HG03460 (cell line): Measurements from ENCODE around the gene OR2F2.

Experiments used
- ATAC-seq: cut with Tn5 transposase; IDR thresholded peaks from one replicate; pipeline ENCODE4 v1.9.1; 2021; ENCODE audit not compliant: unreplicated experiment

The OR2F2 gene

GRCh38 chr7:143934526-143935325, at the start of gene OR2F2:
TSS of gene OR2F2 (plus strand) at chr7:143935233. CDS start at chr7:143935233, 0 bp downstream.
- no peak for ATAC-seq

GRCh38 chr7:143885951-143886350, 49.1 kb upstream of the OR2F2 start:
- ATAC-seq: peak; percentile 37

- ATAC-seq: no peak
These were observed 48.1 kb upstream of the OR2F2 start for GRCh38 chr7:143886826-143887477.

GRCh38 chr7:143889068-143889467, 46.0 kb upstream of the OR2F2 start:
- ATAC-seq: no peak

DNA sequence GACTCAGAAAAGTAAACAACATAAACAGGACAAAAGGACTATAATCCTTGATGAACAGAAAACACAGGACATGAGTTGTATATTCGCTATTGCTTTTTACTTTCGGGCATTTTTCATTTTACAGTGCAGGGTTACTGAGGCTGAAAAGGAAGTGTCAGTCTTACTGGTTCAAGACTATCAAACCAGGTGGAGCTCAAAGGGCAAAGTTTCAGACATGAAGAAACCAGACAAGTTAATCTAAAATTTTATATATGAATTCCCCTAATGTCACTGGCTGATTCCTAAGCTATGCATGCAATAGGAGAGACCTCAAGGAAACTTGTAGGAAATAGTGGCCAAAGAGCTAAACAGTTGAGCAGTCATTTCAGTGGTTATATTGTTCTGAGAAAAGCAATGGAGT, 44.5 kb upstream of the OR2F2 start:
- no peak for ATAC-seq

DNA sequence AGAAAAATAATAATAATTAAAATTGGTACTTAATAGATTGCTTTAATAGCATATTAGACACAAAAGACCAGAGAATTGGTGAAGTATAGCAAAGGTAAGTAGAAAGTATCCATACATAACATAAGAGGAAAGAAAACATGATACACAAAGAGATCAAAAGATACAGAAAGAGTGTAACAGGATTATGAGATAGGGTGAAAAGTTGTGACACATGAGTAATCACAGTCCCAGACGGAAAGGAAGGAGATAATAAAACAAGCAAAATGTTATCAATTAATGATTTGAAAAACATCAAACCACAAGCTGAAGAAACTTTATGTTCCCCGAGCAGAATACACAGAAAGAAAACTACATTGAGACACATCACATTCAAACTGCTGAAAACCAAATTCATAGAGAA, 43.6 kb upstream of the OR2F2 start:
- no peak for ATAC-seq

DNA sequence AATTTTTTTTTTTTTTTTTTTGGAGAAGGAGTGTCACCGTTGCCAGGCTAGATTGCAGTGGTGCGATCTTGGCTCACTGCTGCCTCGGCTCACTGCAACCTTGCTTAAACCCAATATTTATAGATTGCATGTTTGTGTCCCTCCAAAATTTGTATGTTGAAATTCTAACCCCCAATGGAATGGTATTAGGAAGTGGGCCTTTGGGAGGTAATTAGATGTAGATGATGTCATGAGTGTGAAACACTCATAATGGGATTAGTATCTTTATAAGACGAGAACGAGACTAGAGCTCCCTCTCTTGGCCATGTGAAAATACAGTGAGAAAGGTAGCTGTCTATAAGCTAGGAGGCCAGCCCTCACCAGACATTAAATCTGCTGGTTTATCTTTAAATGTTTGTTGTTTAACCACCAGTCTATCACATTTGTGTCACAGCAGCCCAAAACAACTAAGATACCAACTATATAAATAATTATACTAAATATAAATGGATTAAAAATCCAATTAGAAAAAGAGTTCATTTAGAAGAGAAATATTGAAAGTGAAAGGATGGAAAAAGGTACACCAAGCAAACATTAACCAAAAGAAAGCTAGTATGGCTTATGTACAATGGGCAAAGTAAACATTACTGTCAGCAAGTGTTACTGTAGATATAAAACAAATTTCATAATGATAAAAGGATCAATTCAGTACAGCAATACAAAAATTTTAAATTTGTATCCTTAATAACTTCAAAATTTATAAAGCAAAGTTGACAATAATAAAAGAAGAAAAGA, 42.3 kb upstream of the OR2F2 start:
- ATAC-seq: peak; percentile 96

- no peak for ATAC-seq
These were observed 38.4 kb upstream of the OR2F2 start for GRCh38 chr7:143896667-143897066.

DNA sequence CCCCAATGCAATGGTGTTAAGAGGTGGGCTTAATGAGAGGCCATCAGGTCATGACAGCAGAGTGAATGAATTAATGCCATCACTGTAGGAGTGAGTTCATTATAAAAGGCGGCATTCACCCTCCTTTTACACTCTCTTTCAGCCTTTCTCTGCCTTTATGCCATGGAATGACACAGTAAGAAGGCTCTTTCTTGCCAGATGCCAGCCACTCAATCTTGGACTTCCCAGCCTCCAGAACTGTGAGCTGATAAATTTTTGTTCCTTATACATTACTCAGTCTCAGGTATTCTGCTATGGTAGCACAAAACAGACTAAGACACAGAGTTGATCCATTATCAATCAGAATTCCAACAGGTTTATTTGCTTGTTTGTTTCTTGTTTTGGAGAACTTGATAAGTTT, 36.2 kb upstream of the OR2F2 start:
- no peak for ATAC-seq

- ATAC-seq: no peak
These were observed 34.7 kb upstream of the OR2F2 start for GRCh38 chr7:143900230-143900766.

GRCh38 chr7:143901332-143901667, 33.7 kb upstream of the OR2F2 start:
- ATAC-seq: no peak

GRCh38 chr7:143901668-143902331, 33.2 kb upstream of the OR2F2 start, which contains the start of gene TCAF1:
TSS of gene TCAF1 (minus strand) at chr7:143902176. CDS start at chr7:143876608, 25,568 bp downstream.
- ATAC-seq: peak; percentile 93

DNA sequence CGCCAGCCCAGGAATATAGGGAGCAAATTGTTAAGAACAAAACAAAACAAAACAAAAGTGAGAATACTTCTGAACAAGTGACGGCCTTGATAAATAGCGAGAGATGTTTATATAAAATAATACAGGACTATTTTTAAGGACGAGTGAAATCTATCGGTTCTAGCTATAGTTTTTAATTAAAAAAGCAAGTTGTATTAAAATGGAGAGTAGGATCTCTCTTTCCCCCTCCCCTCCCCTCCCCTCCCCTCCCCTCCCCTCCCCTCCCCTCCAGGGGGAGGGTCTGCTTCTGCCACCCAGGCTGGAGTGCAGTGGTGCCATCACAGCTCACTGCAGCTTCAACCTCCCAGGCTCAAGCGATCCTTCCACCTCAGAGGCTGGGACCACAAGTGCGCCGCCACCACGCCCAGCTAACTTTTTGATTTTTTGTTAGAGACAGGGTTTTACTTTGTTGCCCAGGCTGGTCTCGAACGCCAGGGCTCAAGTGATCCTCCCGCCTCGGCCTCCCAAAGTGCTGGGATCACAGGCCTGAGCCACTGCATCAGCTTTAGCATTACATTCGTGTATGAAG, 32.6 kb upstream of the OR2F2 start:
- no peak for ATAC-seq

DNA sequence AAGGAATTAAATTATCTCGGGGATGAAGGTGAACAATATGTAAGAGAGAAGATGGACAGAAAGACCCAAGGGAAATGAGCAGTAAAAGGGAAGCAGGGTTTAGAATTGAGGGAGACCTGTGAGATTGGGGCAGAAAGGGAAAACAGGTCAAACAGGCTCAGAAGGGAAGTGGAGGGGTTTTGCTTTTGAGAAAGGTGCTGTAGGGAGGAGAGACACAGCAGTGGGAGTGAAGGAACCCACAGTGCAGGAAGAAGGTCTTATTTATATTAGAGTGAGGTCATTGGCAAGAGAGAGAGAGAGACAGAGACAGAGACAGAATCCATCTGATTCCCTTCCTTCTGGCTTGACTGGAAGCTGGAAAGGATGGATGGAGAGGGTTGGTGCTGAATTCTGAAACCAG, 29.5 kb upstream of the OR2F2 start:
- no peak for ATAC-seq

- ATAC-seq: no peak
These were observed 28.9 kb upstream of the OR2F2 start for GRCh38 chr7:143906151-143906550.

GRCh38 chr7:143906895-143907294, 28.1 kb upstream of the OR2F2 start:
- no peak for ATAC-seq

GRCh38 chr7:143908120-143908519, 26.9 kb upstream of the OR2F2 start:
- ATAC-seq: no peak

DNA sequence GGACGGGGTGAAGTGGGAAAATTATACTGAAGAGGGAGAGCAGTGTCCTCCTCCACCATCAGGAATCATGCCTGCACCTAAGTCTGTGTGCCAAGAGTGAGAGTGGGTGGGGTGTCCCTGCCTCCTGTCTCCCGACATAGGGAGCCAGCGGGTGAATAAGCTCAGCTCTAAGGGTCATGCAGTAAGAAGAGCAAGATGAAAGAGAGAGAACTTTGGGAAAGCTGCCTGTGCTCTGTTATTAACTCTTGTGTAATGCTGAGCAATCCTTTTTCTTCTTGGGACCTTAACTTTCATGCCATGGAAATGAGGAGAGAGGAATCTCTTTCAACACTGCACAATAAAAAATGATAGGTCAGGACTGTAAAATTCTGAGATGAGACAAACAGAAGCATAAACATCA, 25.2 kb upstream of the OR2F2 start:
- no peak for ATAC-seq

- ATAC-seq: no peak
These were observed 24.4 kb upstream of the OR2F2 start for GRCh38 chr7:143910473-143911248.
